ENCODE results near the gene SMIM22.
A peak's percentile ranks its signal among the peaks of the same experiment; 100 is the strongest.

The SMIM22 gene

DNA sequence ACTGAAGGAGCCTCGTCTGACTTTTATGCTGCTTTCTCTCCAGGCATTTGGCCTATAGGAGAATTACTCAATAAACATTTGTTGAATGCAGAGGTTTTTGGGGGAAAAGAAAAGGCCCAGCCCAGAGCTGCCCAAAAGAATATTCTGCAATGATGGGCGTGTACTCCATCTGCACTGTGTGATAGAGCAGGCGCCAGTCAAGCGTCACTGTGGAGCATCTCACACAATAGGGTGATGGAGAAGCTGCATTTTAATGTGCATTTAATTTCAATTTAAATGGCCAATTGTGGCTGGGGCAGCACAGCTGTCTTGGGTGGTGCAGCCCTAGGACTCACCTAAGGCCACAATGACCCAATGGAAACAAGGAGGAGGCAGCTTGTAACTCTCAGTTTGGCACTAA lies 31.4 kb downstream of the SMIM22 start:
- DNase-seq: peak; percentile 47

DNA sequence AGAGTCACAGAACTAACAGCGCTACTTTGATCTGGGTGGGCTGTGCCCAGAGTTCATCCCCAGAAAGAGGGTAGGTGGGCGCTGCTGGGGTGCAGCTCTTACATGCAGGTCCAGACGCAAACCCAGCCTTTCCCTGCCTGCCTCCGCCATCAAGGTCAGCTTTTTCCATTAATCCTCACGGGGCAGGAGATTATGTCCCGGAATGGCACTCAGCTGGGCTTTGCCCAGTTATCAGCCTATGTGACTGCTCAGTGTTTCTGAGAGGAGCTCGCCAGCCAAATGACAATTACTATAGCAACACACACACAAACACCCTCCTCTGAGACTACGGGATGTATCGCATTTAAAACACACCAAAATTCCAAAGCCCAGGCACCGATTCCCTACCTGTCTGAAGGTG lies 31.8 kb downstream of the SMIM22 start:
- DNase-seq: no peak

DNA sequence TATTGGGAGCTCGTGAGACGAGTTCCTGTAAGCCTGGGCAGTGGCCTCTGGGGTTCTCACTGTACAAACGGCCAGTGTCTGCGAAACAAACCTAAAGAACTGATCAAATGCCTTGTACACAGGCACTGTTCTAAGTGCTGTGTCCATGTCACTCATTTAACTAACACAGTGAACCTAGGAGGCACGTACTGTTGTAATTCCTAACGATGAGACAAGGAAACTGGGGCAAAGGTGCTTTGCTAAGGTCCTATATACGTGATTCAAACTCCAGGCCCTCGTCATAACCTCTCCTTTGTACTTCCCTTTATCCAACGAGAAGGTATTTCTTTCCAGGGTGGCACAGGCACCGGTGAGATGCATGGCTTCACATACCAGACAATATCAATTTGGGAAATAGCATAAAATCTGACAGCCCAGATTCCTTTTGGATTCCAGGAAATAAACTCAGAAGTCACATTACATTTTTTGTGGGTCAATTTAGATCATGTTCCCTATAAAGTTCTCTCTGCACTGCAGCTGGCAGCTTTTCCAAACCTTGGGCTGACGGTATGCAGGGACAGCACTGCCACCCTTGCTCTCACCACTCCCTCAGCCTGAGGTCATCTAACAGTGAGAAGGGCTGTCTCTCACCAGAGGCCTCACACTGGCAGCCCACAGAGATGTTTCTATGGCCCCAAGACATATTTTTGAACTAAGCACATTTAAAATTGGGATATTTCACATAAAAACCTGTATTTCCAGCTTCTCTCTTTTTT lies 33.6 kb downstream of the SMIM22 start:
- no peak for DNase-seq

DNA sequence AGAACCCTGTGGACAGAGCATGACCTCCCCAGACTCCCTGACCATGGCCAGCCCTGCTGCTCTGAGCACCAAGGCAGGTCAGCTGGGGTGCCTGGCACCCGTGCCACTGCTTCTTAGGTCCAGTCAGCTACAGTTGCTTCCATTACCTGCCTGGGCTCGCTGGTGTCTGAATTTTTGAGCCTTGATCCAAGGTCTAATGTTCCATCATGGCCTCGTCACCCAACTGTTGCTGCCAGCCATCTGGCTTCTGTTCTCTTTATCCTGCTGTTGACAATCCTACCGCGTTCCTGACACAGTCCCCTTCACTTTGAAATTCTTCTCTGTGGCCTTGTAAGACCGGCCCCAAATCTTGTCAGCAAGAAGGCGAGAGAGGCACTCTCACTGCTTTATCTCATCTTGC lies 35.2 kb downstream of the SMIM22 start:
- no peak for DNase-seq

DNA sequence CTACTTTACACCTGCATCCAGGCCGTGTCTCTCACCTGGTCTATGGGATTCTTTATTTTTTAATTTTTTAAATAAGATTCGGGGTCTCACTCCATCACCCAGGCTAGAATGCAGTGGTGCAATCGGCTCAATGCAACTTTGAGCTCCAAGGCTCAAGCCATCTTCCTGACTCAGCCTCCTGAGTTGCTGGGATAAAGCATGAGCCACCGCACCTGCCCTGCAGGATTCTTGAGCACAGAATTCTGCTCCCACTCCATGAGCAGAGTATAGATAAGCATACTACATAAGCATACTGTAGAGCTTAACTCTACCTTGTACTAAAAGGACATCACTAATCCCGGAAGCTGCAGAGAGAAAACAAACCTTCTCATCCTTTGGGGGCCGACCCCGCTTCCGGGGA lies 36.4 kb downstream of the SMIM22 start:
- DNase-seq: no peak

DNA sequence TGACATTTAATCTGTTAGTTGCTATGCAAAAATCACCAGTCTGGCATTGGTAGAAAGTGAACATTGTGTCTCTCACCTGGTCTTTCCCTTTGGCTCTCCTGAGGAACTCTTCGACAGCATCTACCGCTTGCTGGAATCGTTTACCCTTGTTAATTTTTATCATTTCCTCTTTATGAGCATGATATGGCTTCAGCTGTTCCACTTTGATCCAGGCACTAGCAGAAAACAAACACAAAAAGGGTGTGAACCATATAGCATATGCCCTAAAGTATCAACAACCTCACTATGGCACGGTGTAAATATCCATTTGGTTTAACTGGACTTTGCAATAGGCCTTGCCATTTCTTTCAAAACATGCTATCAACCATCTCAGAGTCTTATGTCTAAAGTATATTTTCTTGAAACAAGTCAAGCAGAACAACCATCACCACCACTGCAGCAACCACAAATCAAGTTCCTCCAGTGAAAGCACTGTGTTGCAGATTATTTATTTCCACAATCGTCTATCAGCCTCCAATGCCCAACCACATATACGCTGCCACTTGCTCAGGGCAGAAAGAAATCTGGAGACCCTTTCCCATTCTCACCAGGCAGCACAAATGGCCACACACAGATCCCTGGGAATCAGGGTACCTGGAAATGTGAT lies 37.7 kb downstream of the SMIM22 start:
- DNase-seq: no peak

DNA sequence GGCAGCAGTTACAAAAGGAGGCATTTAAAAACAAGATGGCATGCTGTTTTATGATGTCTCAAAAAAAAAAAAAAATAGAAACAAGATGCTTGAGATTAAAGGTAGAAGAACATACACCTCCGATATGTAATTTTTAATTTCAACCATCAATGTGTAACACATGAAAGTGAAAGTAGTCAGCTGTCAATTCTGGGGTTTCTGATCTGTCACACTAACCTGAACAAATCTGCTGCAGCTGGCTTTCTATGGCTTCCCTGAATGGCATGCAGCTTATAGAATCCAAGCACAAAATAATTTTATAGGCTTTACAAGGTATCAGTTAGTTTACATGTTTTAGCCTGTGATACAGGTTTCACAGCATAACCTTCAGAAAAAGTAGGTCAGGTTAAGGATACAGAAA lies 38.4 kb downstream of the SMIM22 start:
- no peak for DNase-seq

DNA sequence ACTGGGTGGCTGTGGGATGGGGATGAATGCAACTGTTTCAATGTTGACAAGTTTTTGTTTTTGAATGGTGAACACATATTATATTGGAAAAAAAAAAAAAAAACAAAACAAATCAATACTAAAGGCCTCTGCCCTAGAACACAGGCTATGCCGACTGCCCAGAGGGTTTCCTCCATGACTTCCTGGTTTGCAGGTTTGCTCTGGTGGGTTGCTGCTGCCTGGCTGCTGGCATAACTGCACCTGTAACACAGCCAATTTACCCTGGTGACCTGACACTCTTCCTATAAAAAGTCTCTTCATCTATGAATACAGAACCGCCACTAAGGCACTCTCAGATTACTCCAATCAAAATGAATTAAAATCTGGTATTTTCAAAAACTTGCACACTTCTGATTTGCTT lies 41.6 kb downstream of the SMIM22 start:
- no peak for DNase-seq

DNA sequence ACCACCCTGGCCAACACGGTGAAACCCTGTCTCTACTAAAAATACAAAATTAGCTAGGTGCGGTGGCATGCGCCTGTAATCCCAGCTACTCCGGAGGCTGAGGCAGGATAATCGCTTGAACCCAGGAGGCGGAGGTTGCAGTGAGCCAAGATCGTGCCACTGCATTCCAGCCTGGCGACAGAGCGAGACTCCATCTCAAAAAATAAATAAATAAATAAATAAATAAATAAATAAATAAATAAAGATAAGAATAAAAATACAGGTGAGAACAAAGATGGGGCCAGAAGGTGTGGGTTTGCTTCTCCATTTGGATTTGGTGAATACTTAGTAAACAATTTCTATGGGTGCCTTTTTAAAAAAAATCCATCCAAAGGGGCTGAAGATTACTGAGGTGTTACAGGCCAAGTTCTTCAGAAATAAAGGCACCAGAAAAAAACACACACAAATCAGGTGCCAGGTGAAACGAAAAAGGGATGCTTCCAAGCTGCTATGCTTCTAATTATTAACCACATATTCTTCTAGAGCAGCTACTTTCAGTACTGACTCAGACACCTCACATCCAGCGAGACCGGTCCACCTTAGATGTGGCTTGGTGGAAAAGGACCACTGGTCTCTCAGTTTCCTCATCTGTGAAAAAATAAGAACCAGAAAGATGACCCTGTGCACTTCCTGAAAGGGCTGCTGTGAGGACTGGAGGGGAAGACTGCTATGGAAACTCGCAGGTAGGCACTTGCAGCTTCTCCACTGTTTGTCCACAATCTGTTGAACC lies 42.7 kb downstream of the SMIM22 start:
- no peak for DNase-seq

DNA sequence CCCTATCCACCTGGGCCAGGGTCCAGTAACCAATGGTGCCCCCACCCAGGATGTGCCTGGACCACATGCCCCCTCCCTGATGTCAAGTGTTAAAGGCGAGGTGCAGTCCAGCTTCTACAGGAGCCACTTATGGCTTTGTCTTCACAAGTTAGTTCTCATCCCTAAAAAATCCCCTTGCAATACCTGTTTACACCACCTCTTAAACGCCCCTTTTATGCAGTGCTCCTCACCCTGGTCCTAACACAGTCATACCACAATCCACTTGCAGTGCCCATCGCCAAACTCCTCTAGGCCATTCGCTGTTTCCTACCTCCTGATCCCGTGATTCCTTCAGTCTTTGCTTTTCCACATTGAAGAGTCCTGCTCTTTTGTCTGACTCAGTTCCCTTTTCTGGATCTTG lies 44.8 kb downstream of the SMIM22 start:
- DNase-seq: peak; percentile 19

DNA sequence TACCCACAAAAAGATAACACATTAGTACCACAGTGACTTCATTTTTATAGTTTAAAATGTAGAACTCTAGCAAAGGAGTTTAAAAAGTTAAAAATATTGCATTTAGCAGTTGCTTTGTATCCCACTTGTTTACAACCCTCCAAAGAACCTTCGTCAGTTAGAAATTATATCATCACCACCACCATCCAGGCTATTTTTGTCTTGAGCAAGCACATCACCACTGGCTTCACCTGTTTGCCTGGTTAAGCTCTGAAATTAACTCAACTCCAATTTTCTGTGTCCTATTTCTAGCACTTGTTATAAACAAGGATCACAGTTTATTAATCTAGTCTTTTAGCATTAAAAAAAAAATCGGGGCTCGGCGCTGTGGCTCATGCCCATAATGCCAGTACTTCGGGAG lies 45.8 kb downstream of the SMIM22 start:
- DNase-seq: no peak

All from hematopoietic multipotent progenitor cell treated with erythropoietin and hydrocortisone succinate and interleukin-3 and kit ligand, for 4 days (in vitro differentiated cells).